VCaP (cell line): ENCODE data around the gene PRR29.

Experiments used
- H3K27ac ChIP-seq: fragments of 450-650 bp; 2 replicates; pipeline ENCODE4 v1.5.1; 2017
- CTCF ChIP-seq: fragments of 450-650 bp; conservative IDR thresholded peaks from 2 replicates; pipeline ENCODE4 v1.5.1; 2017; ENCODE audit warnings: mild to moderate bottlenecking, moderate library complexity

The PRR29 gene

GRCh38 chr17:63998050-63998720, at the start of gene PRR29:
Gene PRR29 (plus strand): TSS chr17:63998351. CDS start chr17:63998365, 14 bp downstream.
- no peak for TF ChIP-seq CTCF
- H3K27ac ChIP-seq, result no peak within 1 kb of the TSS

- no peak overlapping the region for H3K27ac ChIP-seq
- no peak for TF ChIP-seq CTCF
Observed at GRCh38 chr17:63948521-63948920, 49.6 kb upstream of the PRR29 start.

- no peak for TF ChIP-seq CTCF
- no peak overlapping the region for H3K27ac ChIP-seq
Observed at GRCh38 chr17:63949576-63950250, 48.4 kb upstream of the PRR29 start.

- peak; percentile 87 for TF ChIP-seq CTCF
- H3K27ac ChIP-seq, result no peak overlapping the region
Observed at GRCh38 chr17:63950940-63951907, 46.9 kb upstream of the PRR29 start.

GRCh38 chr17:63954402-63955063, 43.6 kb upstream of the PRR29 start:
- no peak overlapping the region for H3K27ac ChIP-seq
- no peak for TF ChIP-seq CTCF

GRCh38 chr17:63955232-63955631, 42.9 kb upstream of the PRR29 start:
- no peak overlapping the region for H3K27ac ChIP-seq
- TF ChIP-seq CTCF, result no peak
